DND-41 (cell line): ENCODE results near the gene ZFP82.

Experiments used
- ATAC-seq: fragments of 200-7000 bp; cut with Tn5 transposase; 3 replicates; pipeline ENCODE4 v1.9.1; 2021; ENCODE audit warnings: low read depth; ENCODE audit not compliant: insufficient read depth
- DNase-seq: peaks from one replicate; pipeline ENCODE4 v3.0.0-alpha.2; 2020
- H2AFZ ChIP-seq: 2 replicates; pipeline ENCODE4 v1.6.0; 2012; ENCODE audit warnings: low read depth, low read length
- H3K27ac ChIP-seq: 2 replicates; pipeline ENCODE4 v1.5.1; 2012; ENCODE audit warnings: low read length, inconsistent platforms
- H3K27me3 ChIP-seq: fragments of 200-600 bp; sonication (generic); 2 replicates; pipeline ENCODE4 v1.6.0; 2012; ENCODE audit warnings: low read length, mild to moderate bottlenecking, inconsistent platforms; ENCODE audit not compliant: insufficient read depth, poor library complexity
- H3K36me3 ChIP-seq: 2 replicates; pipeline ENCODE4 v1.5.1; 2012; ENCODE audit warnings: low read length, inconsistent platforms; ENCODE audit not compliant: insufficient read depth
- H3K4me1 ChIP-seq: 2 replicates; pipeline ENCODE4 v1.5.1; 2012; ENCODE audit warnings: mild to moderate bottlenecking, low read length; ENCODE audit not compliant: insufficient read depth
- H3K4me2 ChIP-seq: 2 replicates; pipeline ENCODE4 v1.6.0; 2012; ENCODE audit warnings: mild to moderate bottlenecking, moderate library complexity, low read length, inconsistent platforms; ENCODE audit not compliant: insufficient read depth
- H3K4me3 ChIP-seq, 2 experiments: fragments of 200-600 bp in 1 of 2; shearing (Covaris generic) in 1 of 2; 2 replicates each; pipeline ENCODE4 v1.5.1; 2012 to 2016; ENCODE audit warnings: inconsistent platforms in 2 of 2, low read length in 2 of 2, mild to moderate bottlenecking in 2 of 2, low read depth in 1 of 2, moderate library complexity in 1 of 2
- H3K79me2 ChIP-seq: 2 replicates; pipeline ENCODE4 v1.6.0; 2012; ENCODE audit warnings: low read length, inconsistent platforms; ENCODE audit not compliant: insufficient read depth
- H3K9ac ChIP-seq: 2 replicates; pipeline ENCODE4 v1.6.0; 2012; ENCODE audit warnings: low read depth, mild to moderate bottlenecking, inconsistent platforms, low read length, moderate library complexity
- H3K9me3 ChIP-seq: 2 replicates; pipeline ENCODE4 v1.5.1; 2012; ENCODE audit warnings: low read length, moderate library complexity, mild to moderate bottlenecking, inconsistent platforms; ENCODE audit not compliant: insufficient read depth, severe bottlenecking
- H4K20me1 ChIP-seq: 2 replicates; pipeline ENCODE4 v1.6.0; 2012; ENCODE audit warnings: low read length; ENCODE audit not compliant: insufficient read depth
- CTCF ChIP-seq: IDR thresholded peaks from 2 replicates; pipeline ENCODE4 v1.5.1; 2012; ENCODE audit warnings: borderline replicate concordance, low read length, moderate library complexity, mild to moderate bottlenecking; ENCODE audit not compliant: poor library complexity, severe bottlenecking; ENCODE audit errors: extremely low read depth
- EZH2 ChIP-seq: IDR thresholded peaks from 3 replicates; pipeline ENCODE4 v1.6.1; 2012; ENCODE audit warnings: borderline replicate concordance, low read depth, mild to moderate bottlenecking, moderate library complexity, low read length, inconsistent platforms; ENCODE audit not compliant: severe bottlenecking

ZFP82 gene

GRCh38 chr19:36409841-36410240 is 8.6 kb downstream of the ZFP82 start:
- Histone ChIP-seq H3K4me2 (no peak overlapping the region), H3K27me3 (no peaks in the 10 kb centered on the region), H3K4me1 (no peaks in the 10 kb centered on the region), H3K9me3 (no peaks in the 10 kb centered on the region), H3K79me2 (peaks cover 71% of the 10 kb centered on the region), H4K20me1 (0 out of 2 replicates have a peak, but pooled peaks cover 2% of the 10 kb centered on the region), H3K27ac (no peak overlapping the region), H3K4me3 (no peak overlapping the region), H3K9ac (no peak overlapping the region), H3K36me3 (peaks cover 86% of the 10 kb centered on the region), H2AFZ (no peak overlapping the region)
- ATAC-seq: no peak
- DNase-seq: no peak
- no peak for TF ChIP-seq CTCF

- no peak for DNase-seq
- Histone ChIP-seq H3K27ac (no peak overlapping the region), H3K79me2 (peaks cover 54% of the 10 kb centered on the region), H3K4me3 (no peak overlapping the region), H3K9me3 (peaks cover 4% of the 10 kb centered on the region), H3K4me1 (no peaks in the 10 kb centered on the region), H3K4me2 (no peak overlapping the region), H3K27me3 (no peaks in the 10 kb centered on the region), H2AFZ (no peak overlapping the region), H4K20me1 (0 out of 2 replicates have a peak, but pooled peaks cover 2% of the 10 kb centered on the region), H3K36me3 (peaks cover 95% of the 10 kb centered on the region), H3K9ac (no peak overlapping the region)
- no peak for TF ChIP-seq EZH2
- TF ChIP-seq CTCF: no peak
- ATAC-seq: no peak
Measured at GRCh38 chr19:36408101-36408500, 10.3 kb downstream of the ZFP82 start.

- TF ChIP-seq CTCF (no peak), EZH2 (no peak)
- no peak overlapping the region for H3K4me2 ChIP-seq
- no peak overlapping the region for H3K4me3 ChIP-seq
- no peak overlapping the region for H3K9ac ChIP-seq
- H3K27me3 ChIP-seq: no peaks in the 10 kb centered on the region
- H3K79me2 ChIP-seq: peaks cover 18% of the 10 kb centered on the region; the same call in 1 of the 2 replicates
- peaks cover 7% of the 10 kb centered on the region for H3K9me3 ChIP-seq
- ATAC-seq (no peak), DNase-seq (no peak)
- H3K27ac ChIP-seq: no peak overlapping the region
- H3K36me3 ChIP-seq: peaks cover 94% of the 10 kb centered on the region
- 0 out of 2 replicates have a peak, but pooled peaks cover 2% of the 10 kb centered on the region for H4K20me1 ChIP-seq
- no peaks in the 10 kb centered on the region for H3K4me1 ChIP-seq
- no peak overlapping the region for H2AFZ ChIP-seq
Measured at GRCh38 chr19:36404498-36404897, 13.9 kb downstream of the ZFP82 start.

GRCh38 chr19:36401475-36401874 is 17.0 kb downstream of the ZFP82 start:
- no peaks in the 10 kb centered on the region for H3K27me3 ChIP-seq
- no peak overlapping the region for H3K4me3 ChIP-seq
- no peak overlapping the region for H3K4me2 ChIP-seq
- ATAC-seq (no peak), DNase-seq (no peak)
- no peak overlapping the region for H2AFZ ChIP-seq
- H3K79me2 ChIP-seq: no peaks in the 10 kb centered on the region
- peaks cover 17% of the 10 kb centered on the region for H3K9me3 ChIP-seq
- H3K36me3 ChIP-seq: peaks cover 98% of the 10 kb centered on the region
- no peak overlapping the region for H3K9ac ChIP-seq
- no peaks in the 10 kb centered on the region for H4K20me1 ChIP-seq
- H3K4me1 ChIP-seq: no peaks in the 10 kb centered on the region
- no peak for TF ChIP-seq CTCF
- TF ChIP-seq EZH2: no peak
- H3K27ac ChIP-seq: no peak overlapping the region
